Natural killer cell treated with Interleukin-12 subunit alpha and Interleukin-12 subunit beta and Interleukin-15 and Interleukin-18, amount 100 ng/mL, for 72 hours (primary cell): ENCODE measurements around the gene CEP20. TPM values are rescaled to one million over a fixed set of nuclear protein-coding genes. Genes with fewer than 3 reads are reported as not detected.
"Not testable (repeated sequence)": the region's sequence is repeated elsewhere in the genome, so short reads cannot be mapped to it uniquely, and the experiment has no call there.

Source experiments
- ATAC-seq, 2 donors: fragments of 150-1000 bp; cut with Tn5 transposase in 1 of 2; sonication (Bioruptor Pico), chemical (Tn5 transposase) in 1 of 2; 2 replicates each; pipeline ENCODE4 v1.10.0; 2021
- DNase-seq: peaks from one replicate; pipeline ENCODE4 v3.0.0; 2022; ENCODE audit warnings: low spot score
- H3K27ac Mint-ChIP-seq, 2 donors: 1 replicate in 1 of 2; 2 replicates in 1 of 2; pipeline ENCODE4 v1.8.0; 2022; ENCODE audit warnings: mixed read lengths in 2 of 2, mild to moderate bottlenecking in 1 of 2, moderate library complexity in 1 of 2
- H3K27me3 Mint-ChIP-seq, 2 donors: 1 replicate in 1 of 2; 2 replicates in 1 of 2; pipeline ENCODE4 v1.8.0; 2022; ENCODE audit warnings: mixed read lengths in 2 of 2
- H3K36me3 Mint-ChIP-seq: one replicate; pipeline ENCODE4 v1.8.0; 2022; ENCODE audit warnings: mixed read lengths
- H3K4me1 Mint-ChIP-seq, 2 donors: 1 replicate in 1 of 2; 2 replicates in 1 of 2; pipeline ENCODE4 v1.8.0; 2022; ENCODE audit warnings: low read depth in 2 of 2, mixed read lengths in 2 of 2, mild to moderate bottlenecking in 1 of 2
- H3K4me3 Mint-ChIP-seq: one replicate; pipeline ENCODE4 v1.8.0; 2022; ENCODE audit warnings: mixed read lengths
- H3K9me3 Mint-ChIP-seq: 2 replicates; pipeline ENCODE4 v1.8.0; 2022; ENCODE audit warnings: mixed read lengths
- total RNA-seq, 2 donors: library from RNA; stranded (reverse); gene quantifications; one replicate each; pipeline ENCODE4 v1.2.3, GENCODE V29; 2022

The CEP20 gene
- 10 to 100 TPM; 44.4 to 45.1 TPM for total RNA-seq

DNA sequence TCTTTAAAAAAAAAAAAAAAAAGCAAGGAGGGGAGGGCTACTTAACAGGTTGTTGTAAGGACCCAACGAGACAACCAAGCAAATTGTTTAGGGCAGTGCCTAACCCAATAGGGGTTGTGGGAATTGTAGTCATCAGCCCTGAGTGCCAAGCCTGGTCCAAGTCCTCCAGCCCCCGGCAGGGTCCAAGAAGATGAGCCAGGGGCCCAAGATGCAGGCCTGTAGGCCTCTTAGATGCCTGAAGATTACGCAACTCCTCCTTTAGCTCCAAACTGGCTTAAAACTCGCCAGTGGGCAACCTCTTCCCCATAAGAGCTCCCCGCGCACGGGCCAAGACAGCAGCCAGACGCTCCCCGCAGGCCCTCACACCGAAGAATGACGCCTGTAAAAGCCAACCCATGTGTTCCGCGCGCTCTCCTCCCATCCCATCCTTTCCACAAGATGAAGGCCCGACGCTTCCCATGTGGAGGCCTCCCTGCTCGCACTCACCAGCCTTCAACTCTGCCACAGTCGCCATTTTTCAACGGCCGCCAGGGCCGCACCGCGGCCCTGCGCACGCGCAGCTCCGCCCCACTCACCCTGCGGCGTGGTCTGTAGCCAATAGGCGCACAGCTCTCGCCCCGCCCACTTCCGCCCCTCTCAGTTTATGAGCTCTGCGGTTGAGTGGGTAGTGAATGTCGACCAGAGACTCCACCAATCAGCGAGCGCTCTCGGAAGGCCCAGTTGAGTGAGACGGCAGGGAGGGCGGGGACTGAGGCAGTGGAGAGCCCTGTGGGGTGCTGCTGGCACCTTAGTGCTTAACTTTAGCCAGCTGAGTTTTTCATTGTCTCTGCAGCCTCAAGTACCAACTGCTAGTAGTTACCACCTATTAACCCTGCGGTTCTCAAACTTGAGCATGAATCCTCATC, at the start of gene CEP20:
CEP20 (minus strand) TSS at position 532 of the 905 bp plus-strand sequence; CDS start at position 514, 18 bp downstream.
- Mint-ChIP-seq H3K9me3 (no peaks in the 10 kb centered on the region), H3K27ac (peak within 1 kb of the TSS; percentile 93 to 95), H3K4me3 (peak within 1 kb of the TSS; percentile 98), H3K4me1 (peaks cover 27 to 29% of the 10 kb centered on the region in 2 donors), H3K27me3 (no peaks in the 10 kb centered on the region), H3K36me3 (peaks cover 10% of the 10 kb centered on the region)
- peak; percentile 100 for DNase-seq
- ATAC-seq = peak; percentile 100

DNA sequence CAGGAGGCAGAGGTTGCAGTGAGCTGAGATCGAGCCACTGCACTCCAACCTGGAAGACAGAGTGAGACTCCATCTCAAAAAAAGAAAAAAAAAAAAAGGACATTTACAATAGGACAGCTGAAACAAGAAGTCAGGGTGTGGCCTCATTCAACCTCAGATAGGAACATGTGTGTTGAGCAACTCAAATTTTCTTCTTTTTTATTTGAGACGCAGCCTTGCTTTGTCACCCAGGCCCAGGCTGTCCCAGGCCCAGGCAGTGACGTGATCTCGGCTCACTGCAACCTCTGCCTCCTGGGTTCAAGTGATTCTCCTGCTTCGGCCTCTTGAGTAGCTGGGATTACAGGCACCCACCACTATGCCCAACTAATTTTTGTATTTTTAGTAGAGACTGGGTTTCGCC, 48.4 kb upstream of the CEP20 start:
- DNase-seq, H3K36me3 Mint-ChIP-seq, H3K27ac Mint-ChIP-seq, H3K4me3 Mint-ChIP-seq, H3K4me1 Mint-ChIP-seq, H3K27me3 Mint-ChIP-seq, ATAC-seq, H3K9me3 Mint-ChIP-seq: not testable (repeated sequence)

GRCh38 chr16:15934991-15935390, 46.6 kb upstream of the CEP20 start:
- no peak overlapping the region for H3K4me3 Mint-ChIP-seq
- H3K27ac Mint-ChIP-seq = no peak overlapping the region
- H3K36me3 Mint-ChIP-seq = no peaks in the 10 kb centered on the region
- DNase-seq = no peak
- no peaks in the 10 kb centered on the region for H3K9me3 Mint-ChIP-seq
- H3K4me1 Mint-ChIP-seq = no peaks in the 10 kb centered on the region
- ATAC-seq = no peak
- peaks cover 0 to 7% of the 10 kb centered on the region in 2 donors for H3K27me3 Mint-ChIP-seq

DNA sequence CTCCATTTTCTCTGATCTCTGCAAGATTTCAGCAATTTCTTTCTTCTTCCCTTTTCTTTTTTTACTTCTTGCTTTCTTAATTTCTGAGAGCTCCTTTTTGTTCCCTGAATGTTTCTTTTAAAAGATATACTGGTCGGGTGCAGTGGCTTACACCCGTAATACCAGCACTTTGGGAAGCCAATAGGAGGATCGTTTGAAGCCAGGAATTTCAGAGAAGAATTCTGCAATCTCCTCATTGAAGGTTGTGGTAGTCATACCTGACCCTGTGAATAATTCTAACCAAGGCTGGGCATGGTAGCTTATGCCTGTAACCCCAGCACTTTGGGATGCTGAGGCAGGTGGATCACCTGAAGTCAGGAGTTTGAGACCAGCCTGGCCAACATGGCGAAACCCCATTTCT, 45.4 kb upstream of the CEP20 start:
- no peaks in the 10 kb centered on the region for H3K4me1 Mint-ChIP-seq
- H3K36me3 Mint-ChIP-seq = no peaks in the 10 kb centered on the region
- H3K27me3 Mint-ChIP-seq = peaks cover 0 to 7% of the 10 kb centered on the region in 2 donors
- H3K27ac Mint-ChIP-seq = no peak overlapping the region
- H3K9me3 Mint-ChIP-seq = no peaks in the 10 kb centered on the region
- no peak for DNase-seq
- no peak for ATAC-seq
- H3K4me3 Mint-ChIP-seq = no peak overlapping the region

- H3K9me3 Mint-ChIP-seq = no peaks in the 10 kb centered on the region
- DNase-seq = no peak
- peaks cover 0 to 7% of the 10 kb centered on the region in 2 donors for H3K27me3 Mint-ChIP-seq
- ATAC-seq = no peak
- no peaks in the 10 kb centered on the region for H3K36me3 Mint-ChIP-seq
- H3K4me3 Mint-ChIP-seq = no peak overlapping the region
- H3K27ac Mint-ChIP-seq = no peak overlapping the region
- H3K4me1 Mint-ChIP-seq = no peaks in the 10 kb centered on the region
These were observed 44.5 kb upstream of the CEP20 start for GRCh38 chr16:15932939-15933338.

- Mint-ChIP-seq H3K27ac (no peak overlapping the region), H3K4me1 (no peaks in the 10 kb centered on the region), H3K9me3 (no peaks in the 10 kb centered on the region), H3K27me3 (peaks cover 0 to 3% of the 10 kb centered on the region in 2 donors), H3K4me3 (no peak overlapping the region), H3K36me3 (no peaks in the 10 kb centered on the region)
- DNase-seq = no peak
- no peak for ATAC-seq
These were observed 40.1 kb upstream of the CEP20 start for GRCh38 chr16:15928261-15929104.

GRCh38 chr16:15925631-15926030, 37.2 kb upstream of the CEP20 start:
- H3K4me3 Mint-ChIP-seq = no peak overlapping the region
- ATAC-seq = no peak
- H3K4me1 Mint-ChIP-seq = no peaks in the 10 kb centered on the region

GRCh38 chr16:15924996-15925395, 36.6 kb upstream of the CEP20 start:
- Mint-ChIP-seq H3K36me3 (no peaks in the 10 kb centered on the region), H3K27me3 (no peaks in the 10 kb centered on the region), H3K4me3 (no peak overlapping the region), H3K9me3 (no peaks in the 10 kb centered on the region), H3K27ac (no peak overlapping the region), H3K4me1 (no peaks in the 10 kb centered on the region)
- no peak for DNase-seq
- no peak for ATAC-seq

More at GRCh38 chr16:15925631-15926030, 37.2 kb upstream of the CEP20 start:
- Mint-ChIP-seq H3K27ac (no peak overlapping the region), H3K36me3 (no peaks in the 10 kb centered on the region), H3K9me3 (no peaks in the 10 kb centered on the region), H3K27me3 (no peaks in the 10 kb centered on the region)
- DNase-seq = no peak

DNA sequence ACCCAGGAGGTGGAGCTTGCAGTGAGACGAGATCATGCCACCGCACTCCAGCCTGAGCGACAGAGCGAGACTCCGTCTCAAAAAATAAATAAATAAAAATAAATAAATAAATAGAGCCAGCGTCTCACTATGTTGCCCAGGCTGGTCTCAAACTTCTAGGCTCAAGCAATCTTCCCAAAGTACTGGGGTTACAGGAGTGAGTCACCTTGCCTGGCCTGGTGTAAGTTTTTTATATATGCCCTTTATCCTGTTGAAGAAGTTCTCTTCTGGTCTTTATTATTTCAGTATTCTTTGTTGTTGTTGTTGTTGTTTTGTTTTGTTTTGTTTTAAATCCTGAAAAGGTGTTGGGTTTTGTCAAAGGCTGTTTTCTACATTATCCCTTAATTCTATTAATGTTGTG, 30.9 kb upstream of the CEP20 start:
- Mint-ChIP-seq H3K27me3 (no peaks in the 10 kb centered on the region), H3K27ac (no peak overlapping the region), H3K4me3 (no peak overlapping the region), H3K9me3 (no peaks in the 10 kb centered on the region), H3K4me1 (no peaks in the 10 kb centered on the region), H3K36me3 (no peaks in the 10 kb centered on the region)
- no peak for DNase-seq
- no peak for ATAC-seq

- H3K27ac Mint-ChIP-seq, H3K36me3 Mint-ChIP-seq, ATAC-seq, H3K9me3 Mint-ChIP-seq, H3K27me3 Mint-ChIP-seq, H3K4me3 Mint-ChIP-seq, H3K4me1 Mint-ChIP-seq: not testable (repeated sequence)
- peak; percentile 1 for DNase-seq
These were observed 29.9 kb upstream of the CEP20 start for GRCh38 chr16:15918314-15918713.

DNA sequence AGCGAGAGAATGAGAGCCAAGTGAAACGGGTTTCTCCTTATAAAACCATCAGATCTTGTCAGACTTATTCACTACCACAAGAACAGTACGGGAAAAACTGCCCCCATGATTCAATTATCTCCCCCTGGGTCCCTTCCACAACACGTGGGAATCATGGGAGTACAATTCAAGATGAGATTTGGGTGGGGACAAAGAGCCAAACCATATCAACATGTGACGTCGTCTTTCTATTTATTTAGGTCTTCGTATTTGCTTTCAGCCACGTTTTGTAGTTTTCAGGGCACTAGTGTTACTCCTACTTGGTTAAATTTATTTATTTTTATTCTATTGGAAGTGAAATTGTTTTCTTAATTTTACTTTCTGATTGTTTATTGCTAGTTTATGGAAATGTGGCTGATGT, 27.9 kb upstream of the CEP20 start:
- Mint-ChIP-seq H3K4me3 (no peak overlapping the region), H3K4me1 (peaks cover 4 to 8% of the 10 kb centered on the region in 2 donors), H3K27me3 (no peaks in the 10 kb centered on the region), H3K27ac (no peak overlapping the region), H3K36me3 (no peaks in the 10 kb centered on the region), H3K9me3 (no peaks in the 10 kb centered on the region)
- DNase-seq (no peak), ATAC-seq (no peak)

GRCh38 chr16:15915555-15916081, 27.2 kb upstream of the CEP20 start:
- peak in 1 of 2 donors; percentile 74 for ATAC-seq
- Mint-ChIP-seq H3K4me3 (no peak overlapping the region), H3K36me3 (no peaks in the 10 kb centered on the region), H3K4me1 (peaks cover 4 to 8% of the 10 kb centered on the region in 2 donors), H3K27me3 (no peaks in the 10 kb centered on the region), H3K27ac (no peak overlapping the region), H3K9me3 (no peaks in the 10 kb centered on the region)
- DNase-seq = no peak

DNA sequence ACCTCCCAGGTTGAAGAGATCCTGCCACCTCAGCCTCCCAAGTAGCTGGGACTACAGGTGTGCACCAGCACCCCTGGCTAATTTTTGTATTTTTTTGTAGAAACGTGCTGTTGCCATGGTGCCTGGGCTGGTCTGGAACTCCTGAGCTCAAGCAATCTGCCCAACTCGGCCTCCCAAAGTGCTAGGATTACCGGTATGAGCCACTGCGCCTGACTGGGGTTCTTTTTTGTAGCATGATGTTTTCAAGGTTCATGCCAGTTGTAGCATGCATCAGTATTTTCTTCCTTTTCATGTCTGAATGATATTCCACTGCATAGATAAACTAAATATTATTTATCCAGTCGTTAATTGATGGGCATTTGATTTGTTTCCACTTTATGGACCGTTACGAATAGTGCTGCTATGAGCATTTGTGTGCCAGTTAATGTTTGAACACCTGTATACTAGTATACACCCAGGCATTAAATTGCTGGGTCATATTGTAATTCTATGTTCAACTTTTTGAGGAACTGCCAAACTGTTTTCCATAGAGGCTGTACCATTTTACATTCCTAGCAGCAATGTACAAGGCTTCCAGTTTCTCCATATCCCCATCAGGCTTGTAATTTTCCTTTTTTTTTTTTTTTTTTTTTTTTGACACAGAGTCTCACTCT, 24.8 kb upstream of the CEP20 start:
- Mint-ChIP-seq H3K4me1 (peaks cover 4 to 8% of the 10 kb centered on the region in 2 donors), H3K27ac (peak overlapping the region; percentile 51 to 82), H3K27me3 (no peaks in the 10 kb centered on the region), H3K36me3 (no peaks in the 10 kb centered on the region), H3K4me3 (peak overlapping the region; percentile 46), H3K9me3 (no peaks in the 10 kb centered on the region)
- DNase-seq (no peak), ATAC-seq (no peak)
